ENCODE results near the gene TASP1.

- TF ChIP-seq ELF4 (IDR thresholded peaks at IDR 0.05): no peak
- TF ChIP-seq BHLHE40 (IDR thresholded peaks at IDR 0.05; ENCODE audit: borderline replicate concordance): no peak
- no peak for TF ChIP-seq HDGF (IDR thresholded peaks at IDR 0.05; ENCODE audit: borderline replicate concordance)
- TF ChIP-seq SP1 (IDR thresholded peaks at IDR 0.05): no peak
- TF ChIP-seq NFRKB (IDR thresholded peaks at IDR 0.05): no peak
- TF ChIP-seq FOXK2 (IDR thresholded peaks at IDR 0.05): no peak
- no peak for TF ChIP-seq SUZ12 (IDR thresholded peaks at IDR 0.05)
- TF ChIP-seq ZNF384 (IDR thresholded peaks at IDR 0.05): no peak
- TF ChIP-seq TARDBP (IDR thresholded peaks at IDR 0.05): no peak
Measured at GRCh38 chr20:13397300-13397724, 241.4 kb downstream of the TASP1 start.

Data from HEK293T (cell line).